Bronchial epithelial cell (primary cell): ENCODE data around the gene EXOG. TPM values are rescaled to one million over a fixed set of nuclear protein-coding genes. Genes with fewer than 3 reads are reported as not detected.

Experiments
- DNase-seq: peaks from one replicate; pipeline ENCODE4 v3.0.0-alpha.2; 2010; ENCODE audit warnings: low read depth
- FAIRE-seq: peaks from 2 replicates; lab custom pipeline; 2011; peaks lifted over from hg19 to GRCh38; lab: Jason Lieb, UNC
- H3K27me3 ChIP-seq: 2 replicates; pipeline ENCODE4 v1.5.1; 2011; ENCODE audit warnings: low read length; ENCODE audit not compliant: control insufficient read depth, insufficient read depth
- H3K36me3 ChIP-seq: 2 replicates; pipeline ENCODE4 v1.5.1; 2011; ENCODE audit warnings: low read length; ENCODE audit not compliant: control insufficient read depth, insufficient read depth
- H3K4me3 ChIP-seq: 2 replicates; pipeline ENCODE4 v1.5.1; 2011; ENCODE audit warnings: mild to moderate bottlenecking, low read depth, low read length, control low read depth
- CTCF ChIP-seq: IDR thresholded peaks from 2 replicates; pipeline ENCODE4 v1.5.1; 2011; ENCODE audit warnings: mild to moderate bottlenecking, moderate library complexity, low read length, control low read depth, inconsistent platforms; ENCODE audit not compliant: insufficient read depth, severe bottlenecking
- total RNA-seq: library from RNA; depleted of rRNA; stranded (reverse); fragments of >200 nt; gene quantifications from 2 replicates; pipeline ENCODE4 v1.2.1, GENCODE V29; 2014

The EXOG gene
- total RNA-seq, 1 donor from 2014 or later = 5.8 TPM

DNA sequence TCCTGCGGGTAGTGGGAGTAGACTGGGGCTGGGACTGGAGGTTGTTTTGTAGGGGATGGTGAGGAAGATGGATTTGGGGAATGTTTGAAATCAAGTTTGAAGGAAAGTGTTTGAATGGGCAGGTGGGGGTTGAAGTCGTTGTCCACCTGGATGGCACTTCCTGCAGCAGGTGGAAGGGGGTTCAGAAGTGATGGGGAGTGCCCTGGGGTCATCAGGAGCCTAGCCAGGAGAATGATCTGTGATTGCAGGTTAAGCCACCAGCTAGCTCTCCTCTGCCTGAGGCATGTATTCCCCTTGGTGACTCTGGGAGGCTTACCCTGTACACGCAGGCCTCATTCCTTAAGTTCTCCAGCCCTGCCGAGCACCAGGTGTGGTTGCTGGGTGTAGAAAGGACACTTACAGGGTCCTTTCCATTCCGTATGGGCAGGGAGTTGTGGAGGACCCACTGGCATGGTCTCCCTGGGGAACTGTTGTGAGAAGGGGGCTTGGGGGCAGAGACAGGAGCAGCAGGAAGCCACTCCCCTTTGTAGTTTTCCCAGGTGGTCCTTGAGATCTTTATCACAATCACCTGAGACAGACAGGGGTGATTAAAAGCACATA, 19.9 kb upstream of the EXOG start:
- H3K27me3 ChIP-seq = no peaks in the 10 kb centered on the region
- H3K4me3 ChIP-seq = no peak overlapping the region
- DNase-seq (no peak), FAIRE-seq (no peak)
- peaks cover 4% of the 10 kb centered on the region for H3K36me3 ChIP-seq
- TF ChIP-seq CTCF = no peak

DNA sequence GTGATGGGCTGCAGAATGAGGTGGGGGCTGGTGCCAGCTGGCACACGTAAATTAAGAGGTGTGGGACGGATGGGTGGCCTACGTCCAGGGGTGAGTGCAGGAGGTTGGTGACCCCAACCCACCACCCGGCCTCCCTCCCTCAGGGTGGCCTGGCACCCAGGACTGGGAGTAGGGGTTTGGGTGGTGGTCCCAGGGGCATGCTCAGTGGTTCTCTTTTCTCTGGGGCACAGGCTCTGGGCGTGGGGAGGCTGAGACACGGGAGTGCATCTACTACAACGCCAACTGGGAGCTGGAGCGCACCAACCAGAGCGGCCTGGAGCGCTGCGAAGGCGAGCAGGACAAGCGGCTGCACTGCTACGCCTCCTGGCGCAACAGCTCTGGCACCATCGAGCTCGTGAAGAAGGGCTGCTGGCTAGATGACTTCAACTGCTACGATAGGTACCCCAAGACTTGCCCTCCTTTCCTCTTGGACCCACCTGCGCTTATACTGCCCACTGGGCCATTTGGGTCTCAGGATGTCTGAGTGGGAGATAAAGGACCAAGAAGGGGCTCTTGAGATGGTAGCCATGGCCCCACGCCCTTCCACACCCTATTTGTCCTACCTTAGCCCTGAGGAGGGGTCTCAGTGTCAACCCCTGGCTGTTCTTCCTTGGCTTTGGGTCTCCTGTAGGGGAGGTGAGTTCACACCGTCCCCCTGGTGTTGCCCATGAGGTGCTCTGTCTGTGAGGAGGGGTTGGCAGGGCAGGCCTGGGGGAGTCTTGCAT, 18.9 kb upstream of the EXOG start:
- peaks cover 4% of the 10 kb centered on the region for H3K36me3 ChIP-seq
- no peak for DNase-seq
- H3K4me3 ChIP-seq = no peak overlapping the region
- H3K27me3 ChIP-seq = no peaks in the 10 kb centered on the region
- FAIRE-seq = no peak
- no peak for TF ChIP-seq CTCF

- Histone ChIP-seq H3K36me3 (peaks cover 5% of the 10 kb centered on the region), H3K27me3 (no peaks in the 10 kb centered on the region), H3K4me3 (no peak overlapping the region)
- no peak for TF ChIP-seq CTCF
- no peak for FAIRE-seq
- no peak for DNase-seq
Measured at GRCh38 chr3:38477839-38478450, 18.2 kb upstream of the EXOG start.

DNA sequence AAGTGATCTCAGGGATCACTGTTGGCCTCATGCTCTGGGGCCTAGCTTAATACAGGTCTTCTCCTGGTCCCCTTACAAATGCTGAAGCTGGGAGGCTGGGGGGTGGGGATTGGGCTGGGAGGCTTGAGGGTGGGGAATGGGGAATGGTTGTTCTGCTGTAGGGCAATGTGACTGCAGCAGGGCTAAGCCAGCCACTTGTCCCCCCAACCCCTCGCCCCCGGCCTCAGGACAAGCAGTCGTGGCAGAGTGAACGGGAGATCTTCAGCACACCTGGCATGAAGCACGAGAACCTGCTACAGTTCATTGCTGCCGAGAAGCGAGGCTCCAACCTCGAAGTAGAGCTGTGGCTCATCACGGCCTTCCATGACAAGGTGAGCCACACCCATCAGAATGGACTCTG, 17.2 kb upstream of the EXOG start:
- Histone ChIP-seq H3K36me3 (peaks cover 5% of the 10 kb centered on the region), H3K27me3 (no peaks in the 10 kb centered on the region), H3K4me3 (no peak overlapping the region)
- DNase-seq = no peak
- TF ChIP-seq CTCF = no peak
- peak; percentile 52 for FAIRE-seq

DNA sequence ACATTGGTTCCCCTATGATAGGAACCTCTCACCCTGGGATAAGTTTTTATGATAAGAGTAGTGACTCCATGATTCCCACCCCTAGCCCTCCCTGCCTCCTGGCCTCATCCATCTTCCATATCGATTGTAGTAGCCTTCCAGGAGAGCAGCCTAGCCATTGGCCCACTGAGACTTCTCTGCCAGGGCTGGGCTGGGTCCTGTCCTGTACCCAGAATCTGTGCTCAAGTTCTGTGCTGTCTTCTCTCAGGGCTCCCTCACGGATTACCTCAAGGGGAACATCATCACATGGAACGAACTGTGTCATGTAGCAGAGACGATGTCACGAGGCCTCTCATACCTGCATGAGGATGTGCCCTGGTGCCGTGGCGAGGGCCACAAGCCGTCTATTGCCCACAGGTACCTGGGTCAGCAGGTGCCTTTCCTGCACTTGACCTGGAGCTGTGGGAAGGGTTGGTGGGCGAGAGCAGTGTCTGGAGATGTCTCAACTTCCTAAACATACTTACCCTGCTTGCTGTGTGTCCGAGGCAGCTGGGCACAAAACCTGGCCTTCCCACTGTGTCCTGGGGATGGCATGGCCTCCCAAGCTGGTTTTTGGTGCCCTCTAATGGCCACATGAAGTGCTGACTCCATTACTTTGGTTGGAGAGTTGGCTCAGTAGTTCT, 16.6 kb upstream of the EXOG start:
- peak; percentile 85 for TF ChIP-seq CTCF
- H3K27me3 ChIP-seq = no peaks in the 10 kb centered on the region
- DNase-seq = peak; percentile 49
- peaks cover 5% of the 10 kb centered on the region for H3K36me3 ChIP-seq
- H3K4me3 ChIP-seq = no peak overlapping the region
- peak; percentile 72 for FAIRE-seq
